ENCODE measurements around the gene AGAP5. TPM values are rescaled to one million over a fixed set of nuclear protein-coding genes. Genes with fewer than 3 reads are reported as not detected.

The AGAP5 gene
- total RNA-seq, 4 donors from 2014 or later: 2.1 to 10.1 (median 5.8) TPM

- DNase-seq (ENCODE audit: low spot score in 2 of 2): no peak
- Histone ChIP-seq H3K27ac (no peak overlapping the region), H3K27me3 (no peaks in the 10 kb centered on the region), H3K4me3 (no peak overlapping the region), H3K36me3 (no peaks in the 10 kb centered on the region), H3K4me1 (peaks cover 27% of the 10 kb centered on the region), H3K9me3 (no peaks in the 10 kb centered on the region)
- TF ChIP-seq POLR2AphosphoS5 (IDR thresholded peaks at IDR 0.05) (no peak), POLR2A (IDR thresholded peaks at IDR 0.05) (no peak), EP300 (IDR thresholded peaks at IDR 0.05) (no peak)
- TF ChIP-seq, protein P1, sequence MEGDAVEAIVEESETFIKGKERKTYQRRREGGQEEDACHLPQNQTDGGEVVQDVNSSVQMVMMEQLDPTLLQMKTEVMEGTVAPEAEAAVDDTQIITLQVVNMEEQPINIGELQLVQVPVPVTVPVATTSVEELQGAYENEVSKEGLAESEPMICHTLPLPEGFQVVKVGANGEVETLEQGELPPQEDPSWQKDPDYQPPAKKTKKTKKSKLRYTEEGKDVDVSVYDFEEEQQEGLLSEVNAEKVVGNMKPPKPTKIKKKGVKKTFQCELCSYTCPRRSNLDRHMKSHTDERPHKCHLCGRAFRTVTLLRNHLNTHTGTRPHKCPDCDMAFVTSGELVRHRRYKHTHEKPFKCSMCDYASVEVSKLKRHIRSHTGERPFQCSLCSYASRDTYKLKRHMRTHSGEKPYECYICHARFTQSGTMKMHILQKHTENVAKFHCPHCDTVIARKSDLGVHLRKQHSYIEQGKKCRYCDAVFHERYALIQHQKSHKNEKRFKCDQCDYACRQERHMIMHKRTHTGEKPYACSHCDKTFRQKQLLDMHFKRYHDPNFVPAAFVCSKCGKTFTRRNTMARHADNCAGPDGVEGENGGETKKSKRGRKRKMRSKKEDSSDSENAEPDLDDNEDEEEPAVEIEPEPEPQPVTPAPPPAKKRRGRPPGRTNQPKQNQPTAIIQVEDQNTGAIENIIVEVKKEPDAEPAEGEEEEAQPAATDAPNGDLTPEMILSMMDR (IDR thresholded peaks at IDR 0.05): no peak
- WGBS: 77% methylated on average over 4 of the region's 4 CpGs
Measured at GRCh38 chr10:73648975-73649829, 48.7 kb downstream of the AGAP5 start.

GRCh38 chr10:73647875-73648651, 49.8 kb downstream of the AGAP5 start:
- peak overlapping the region; percentile 14 for H3K27ac ChIP-seq
- H3K36me3 ChIP-seq: no peaks in the 10 kb centered on the region
- peak overlapping the region; percentile 80 for H3K4me3 ChIP-seq
- 40% methylated on average over 23 of the region's 35 CpGs for WGBS
- peaks cover 27% of the 10 kb centered on the region for H3K4me1 ChIP-seq
- no peak for DNase-seq (ENCODE audit: low spot score in 2 of 2)
- TF ChIP-seq, protein P1 (IDR thresholded peaks at IDR 0.05): no peak
- no peak for TF ChIP-seq POLR2A (IDR thresholded peaks at IDR 0.05)
- no peak for TF ChIP-seq EP300 (IDR thresholded peaks at IDR 0.05)
- no peak for TF ChIP-seq POLR2AphosphoS5 (IDR thresholded peaks at IDR 0.05)
- no peaks in the 10 kb centered on the region for H3K9me3 ChIP-seq
- H3K27me3 ChIP-seq: no peaks in the 10 kb centered on the region

DNA sequence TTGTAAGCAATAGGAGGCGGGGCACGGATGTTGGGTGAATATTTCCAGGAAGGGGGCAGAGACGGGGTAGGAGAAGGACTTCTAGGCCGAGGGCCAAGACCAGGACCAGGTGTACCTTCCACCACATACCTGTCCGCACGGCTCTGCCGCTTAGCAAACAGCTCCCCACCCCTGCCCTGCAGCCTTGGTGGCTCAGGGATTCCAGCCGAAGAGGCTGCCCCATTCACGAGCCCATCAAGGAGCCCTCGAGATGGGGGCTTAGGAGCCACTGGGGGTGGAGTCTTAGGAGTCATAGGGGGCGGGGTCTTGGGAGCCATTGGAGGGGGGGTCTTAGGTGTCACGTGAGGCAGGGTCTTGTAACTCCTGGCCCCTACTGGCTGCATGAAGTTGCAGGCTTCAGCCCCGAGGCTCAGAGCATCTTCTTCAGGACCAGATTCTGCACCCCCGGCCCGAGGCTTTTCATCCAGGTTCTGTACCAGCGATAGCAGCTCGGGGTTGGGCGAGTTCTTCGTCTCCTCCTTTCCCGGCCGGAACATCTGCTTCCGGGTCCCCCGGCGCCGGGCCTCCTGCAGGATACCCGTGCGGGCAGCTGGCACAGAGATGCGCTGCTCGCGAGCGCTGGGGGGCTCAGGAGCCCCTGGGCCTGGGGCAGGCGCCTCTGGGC, 50.6 kb downstream of the AGAP5 start:
- Histone ChIP-seq H3K27me3 (no peaks in the 10 kb centered on the region), H3K9me3 (no peaks in the 10 kb centered on the region), H3K4me3 (peak overlapping the region; percentile 80), H3K27ac (peak overlapping the region; percentile 14), H3K36me3 (no peaks in the 10 kb centered on the region), H3K4me1 (peaks cover 27% of the 10 kb centered on the region)
- WGBS: 10% methylated on average over 17 of the region's 32 CpGs
- DNase-seq (ENCODE audit: low spot score in 2 of 2): peak; percentile 82 to 86
- TF ChIP-seq EP300 (IDR thresholded peaks at IDR 0.05) (no peak), POLR2AphosphoS5 (IDR thresholded peaks at IDR 0.05) (no peak), POLR2A (IDR thresholded peaks at IDR 0.05) (no peak)
- TF ChIP-seq, protein P1 (IDR thresholded peaks at IDR 0.05): no peak

GRCh38 chr10:73646598-73647041, 51.3 kb downstream of the AGAP5 start:
- Histone ChIP-seq H3K4me1 (peaks cover 27% of the 10 kb centered on the region), H3K9me3 (no peaks in the 10 kb centered on the region), H3K36me3 (no peaks in the 10 kb centered on the region), H3K27ac (no peak overlapping the region), H3K27me3 (no peaks in the 10 kb centered on the region), H3K4me3 (peak overlapping the region; percentile 80)
- no peak for DNase-seq (ENCODE audit: low spot score in 2 of 2)
- TF ChIP-seq, protein P1 (IDR thresholded peaks at IDR 0.05): no peak
- TF ChIP-seq POLR2A (IDR thresholded peaks at IDR 0.05) (no peak), EP300 (IDR thresholded peaks at IDR 0.05) (no peak), POLR2AphosphoS5 (IDR thresholded peaks at IDR 0.05) (no peak)
- WGBS: 83% methylated on average over 7 of the region's 9 CpGs

All from suprapubic skin (tissue), 4 donors.